DMS53 treated with DMSO at 0.1 percent for 48 hours (cell line): ENCODE results near the gene TBC1D16.
A peak's percentile ranks its signal among the peaks of the same experiment; 100 is the strongest.
"Not testable (repeated sequence)": the region's sequence is repeated elsewhere in the genome, so short reads cannot be mapped to it uniquely, and the experiment has no call there.

Source experiments
- DNase-seq: peaks from one replicate; lab custom pipeline; 2025; ENCODE audit not compliant: unreplicated experiment; lab: John Stamatoyannopoulos, UW

TBC1D16 gene

DNA sequence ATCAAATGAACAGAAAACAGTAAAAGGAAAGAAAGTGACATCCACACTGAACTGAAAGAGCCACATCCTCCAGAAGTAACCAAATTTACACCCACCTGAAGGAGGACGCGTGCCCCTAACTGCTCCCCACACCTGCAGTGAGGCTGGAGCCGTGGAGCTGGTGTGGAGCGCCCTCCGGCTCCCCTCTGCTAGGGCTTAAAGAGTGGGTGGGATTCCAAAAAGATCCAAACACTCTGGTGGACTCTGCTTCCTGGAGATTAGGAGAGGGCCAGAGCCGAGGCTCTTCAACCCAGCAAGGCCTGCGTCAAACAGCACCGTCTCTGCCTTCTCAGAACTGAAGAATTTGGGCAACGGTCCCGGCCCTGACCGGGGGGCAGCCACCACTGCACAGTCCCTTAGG, 16.0 kb upstream of the TBC1D16 start:
- DNase-seq: no peak

DNA sequence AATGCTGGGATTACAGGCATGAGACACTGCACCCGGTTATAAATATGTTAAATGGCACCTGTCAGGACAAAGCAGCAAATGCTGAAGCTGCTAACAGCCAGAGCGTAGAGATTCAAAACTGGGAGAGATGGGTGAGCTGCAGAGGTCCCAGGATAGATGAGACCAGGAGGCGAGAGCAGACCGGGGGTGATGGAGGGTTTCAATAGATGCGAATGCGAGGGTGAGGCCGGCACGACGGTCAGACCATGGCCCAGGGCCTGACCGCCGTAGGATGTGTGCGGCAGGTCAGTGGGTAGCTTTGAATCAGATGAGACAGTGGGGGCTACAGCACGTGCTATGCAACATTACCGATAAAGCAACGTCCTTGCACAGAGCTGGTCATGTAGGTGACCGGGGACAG, 15.0 kb upstream of the TBC1D16 start:
- no peak for DNase-seq

DNA sequence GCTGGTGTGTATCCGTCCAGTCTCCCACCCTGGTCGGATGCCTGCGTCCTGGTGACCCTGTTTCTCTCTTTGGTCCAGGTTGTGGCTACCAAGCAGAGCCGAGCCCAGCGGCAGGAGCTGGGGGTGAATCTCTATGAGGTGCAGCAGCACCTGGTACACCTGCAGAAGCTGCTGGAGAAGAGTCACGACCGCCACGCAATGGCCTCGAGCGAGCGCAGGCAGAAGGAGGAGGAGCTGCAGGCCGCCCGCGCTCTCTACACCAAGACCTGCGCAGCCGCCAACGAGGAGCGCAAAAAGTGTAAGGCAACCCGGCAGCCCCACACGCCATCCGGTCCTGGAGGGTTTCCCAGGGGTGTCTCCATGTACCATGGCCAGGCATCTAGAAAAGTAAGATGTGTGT, 14.3 kb upstream of the TBC1D16 start:
- no peak for DNase-seq

DNA sequence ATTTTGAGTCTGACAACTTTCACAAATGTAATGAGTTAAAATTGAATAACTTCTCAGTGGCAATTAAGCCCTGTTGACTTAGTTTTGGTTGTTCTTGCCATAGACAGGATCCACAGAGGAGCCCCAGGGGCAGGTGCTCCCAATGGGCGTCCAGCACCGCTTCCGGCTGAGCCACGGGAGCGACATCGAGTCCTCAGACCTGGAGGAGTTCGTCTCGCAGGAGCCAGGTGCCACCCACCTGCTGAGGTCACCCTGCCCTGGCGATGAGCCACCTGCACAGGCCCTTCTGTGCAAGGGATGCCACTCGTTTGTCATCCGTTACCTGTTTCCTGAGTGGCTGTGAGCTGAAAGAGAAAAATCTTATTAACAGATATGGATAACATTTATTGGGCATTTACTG, 11.5 kb upstream of the TBC1D16 start:
- DNase-seq: peak; percentile 44

DNA sequence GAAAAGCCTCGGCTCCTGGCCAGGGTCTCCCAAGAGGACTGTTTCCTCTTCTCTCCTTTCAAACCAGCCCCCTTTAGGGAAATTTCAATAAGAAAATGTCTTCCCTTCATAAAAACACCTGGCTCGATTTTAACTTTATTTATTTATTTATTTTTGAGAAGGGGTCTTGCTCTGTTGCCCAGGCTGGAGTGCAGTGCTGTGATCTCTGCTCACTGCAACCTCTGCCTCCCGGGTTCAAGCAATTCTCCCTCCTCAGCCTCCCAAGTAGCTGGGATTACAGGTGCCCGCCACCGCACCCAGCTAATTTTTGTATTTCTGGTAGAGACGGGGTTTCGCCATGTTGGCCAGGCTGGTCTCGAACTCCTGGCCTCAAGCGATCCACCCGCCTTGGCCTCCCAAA, 11.0 kb upstream of the TBC1D16 start:
- DNase-seq: not testable (repeated sequence)

DNA sequence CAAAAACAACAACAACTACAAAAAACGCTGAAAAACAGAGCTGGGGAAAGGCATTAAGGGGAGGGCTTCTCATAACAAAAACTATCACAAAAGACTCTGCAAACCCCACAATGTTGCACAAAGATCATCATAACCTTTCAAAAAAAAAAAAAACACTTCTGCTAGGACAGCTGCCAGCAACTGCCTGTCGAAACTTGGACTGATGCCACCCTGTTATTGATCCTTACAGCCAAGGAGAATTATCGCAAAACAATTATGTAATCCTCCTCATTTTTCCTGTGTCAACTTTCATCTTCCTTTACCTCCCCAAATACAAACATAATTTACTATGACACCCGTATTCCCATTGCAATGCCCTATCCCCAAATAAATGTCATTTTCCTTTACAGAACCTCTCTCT, 10.0 kb upstream of the TBC1D16 start:
- DNase-seq: no peak

DNA sequence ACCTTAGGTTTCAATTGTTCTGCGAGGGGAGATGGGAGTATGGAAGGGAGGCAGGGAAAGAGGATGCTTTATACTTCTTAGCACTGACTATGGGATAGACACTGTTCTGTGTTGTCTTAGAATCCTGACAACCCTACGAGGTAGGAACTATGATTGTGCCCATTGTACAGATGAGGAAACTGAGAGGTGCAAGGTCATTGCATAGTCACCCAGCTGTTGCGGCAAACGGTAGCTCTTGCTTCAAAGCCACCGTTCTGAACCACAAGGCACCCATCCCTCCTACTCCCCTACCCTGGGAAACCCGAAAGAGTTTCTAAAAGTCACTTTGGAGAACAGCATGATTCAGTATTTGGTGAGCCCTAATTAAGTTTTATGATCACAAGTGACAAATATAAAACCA, 8.3 kb upstream of the TBC1D16 start:
- DNase-seq: no peak

DNA sequence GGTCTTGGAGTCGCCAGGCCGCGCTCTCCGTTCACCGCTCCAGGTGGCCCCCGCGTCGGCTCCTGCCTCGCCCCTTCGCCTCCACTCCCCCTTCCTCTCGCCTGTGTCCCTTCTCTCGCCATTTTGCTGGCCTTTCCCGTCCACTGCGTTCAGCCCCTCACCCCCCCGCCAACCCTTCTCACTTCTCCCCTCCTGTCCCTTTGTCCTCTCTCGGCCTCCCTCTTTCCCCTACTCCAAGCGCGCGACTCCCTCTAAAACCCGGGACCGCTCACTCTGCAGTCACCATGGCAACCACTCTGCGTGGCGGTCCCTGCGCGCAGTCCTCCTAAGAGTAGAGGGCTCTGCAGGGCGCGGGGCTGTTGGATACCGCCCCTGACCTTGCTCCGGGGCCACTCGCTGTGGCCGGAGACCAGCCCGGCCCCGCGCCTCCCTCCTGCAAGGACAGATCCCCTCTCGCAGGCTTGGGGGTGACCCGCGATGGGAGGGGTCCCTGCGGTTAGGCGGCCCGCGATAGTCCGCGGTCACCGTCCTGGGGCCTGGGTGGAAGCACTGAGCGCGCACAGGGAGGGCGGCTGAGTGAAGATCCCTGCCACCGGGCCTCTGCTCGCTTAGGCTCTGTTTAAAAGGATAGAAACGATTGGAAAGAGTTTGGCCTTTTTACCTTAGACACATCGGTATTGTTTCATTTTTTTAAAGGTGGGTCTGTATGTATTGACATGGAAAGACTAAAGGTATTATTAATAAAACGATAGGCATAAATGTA, 1.2 kb upstream of the TBC1D16 start:
- peak; percentile 24 for DNase-seq

DNA sequence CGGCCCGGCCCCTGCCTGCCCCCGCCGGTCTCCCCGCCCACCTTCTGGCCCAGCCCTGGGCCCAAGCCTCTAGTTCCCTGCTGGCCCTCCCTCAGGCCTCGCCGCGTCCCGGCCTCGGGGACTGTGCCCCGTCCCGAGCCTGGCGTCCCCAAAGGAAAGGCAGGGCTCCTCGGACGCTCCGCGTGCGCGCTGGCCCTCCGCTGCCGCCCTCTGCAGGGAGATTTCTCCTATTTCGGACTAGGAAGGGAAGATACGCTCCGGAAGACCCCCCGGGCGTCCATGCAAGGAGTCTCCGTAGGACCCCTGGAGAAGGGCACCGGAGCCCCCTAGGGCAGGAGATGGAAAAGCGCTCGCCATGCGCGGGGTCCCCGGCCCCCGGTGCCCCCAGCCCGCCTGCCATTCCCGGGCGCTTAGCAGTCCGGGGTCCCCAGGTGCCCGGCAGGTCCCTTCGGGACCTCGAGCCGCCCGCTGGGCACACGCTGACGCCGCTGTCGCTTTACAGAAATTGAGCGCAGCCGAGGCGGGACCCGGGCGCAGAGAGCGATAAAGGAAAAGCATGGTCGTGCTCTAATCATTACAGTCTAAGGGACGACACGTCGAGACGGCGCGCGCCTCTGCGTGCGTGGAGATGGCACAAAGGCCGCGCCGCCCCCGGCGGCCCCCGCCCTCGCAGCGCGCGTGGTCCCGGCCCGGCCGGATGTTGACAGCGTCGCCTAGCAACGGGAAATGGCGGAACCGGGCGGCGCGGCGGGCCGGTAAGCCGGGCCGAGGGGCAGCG, 454 bp upstream of the TBC1D16 start, which contains the start of gene CCDC40:
Gene CCDC40 (plus strand): TSS at position 706 of the 778 bp plus-strand sequence. CDS start 21 bp downstream, at position 727.
- DNase-seq: peak; percentile 72

DNA sequence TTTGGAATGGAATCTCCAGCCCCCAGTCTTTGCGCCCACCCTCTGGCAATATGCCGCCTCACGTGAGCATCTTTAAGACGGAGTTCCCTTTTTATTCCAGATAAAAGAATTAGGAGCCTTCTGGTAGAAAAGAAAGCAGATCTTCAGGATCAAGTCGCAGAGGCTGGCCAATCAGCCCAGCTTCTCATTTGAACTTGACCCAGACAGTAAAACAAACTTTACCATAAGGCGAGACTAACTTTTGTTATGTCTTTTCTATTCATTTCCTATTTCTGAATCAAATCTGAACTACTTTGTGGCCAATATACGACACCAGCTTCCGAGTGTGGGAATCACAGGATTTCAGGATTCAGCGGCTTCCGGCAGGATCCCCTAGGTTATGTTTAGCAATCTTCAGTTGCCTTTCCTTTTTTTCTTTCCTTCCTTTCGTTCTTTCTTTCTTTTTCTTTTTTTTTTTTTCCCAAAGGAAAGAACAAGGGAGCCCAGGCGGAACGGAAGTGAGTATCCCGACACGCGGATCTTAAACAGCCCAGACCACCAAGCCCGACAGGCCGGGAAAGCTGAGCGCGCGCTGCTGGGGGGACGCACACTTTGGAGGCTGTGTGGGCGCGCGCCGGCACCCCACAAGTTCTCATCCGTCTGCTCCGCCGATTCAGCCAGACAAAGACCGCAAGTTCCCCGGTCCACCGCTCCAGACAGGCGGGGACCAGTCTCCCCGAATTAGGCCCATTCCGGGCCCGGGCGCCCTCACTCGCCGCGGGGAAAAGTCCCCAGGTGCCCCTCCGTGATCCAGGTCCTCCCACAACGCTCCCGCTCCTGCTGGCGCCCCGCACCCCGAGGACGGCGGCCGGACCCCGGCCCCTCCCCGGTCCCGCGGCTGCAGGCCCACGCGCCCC, 633 bp downstream of the TBC1D16 start:
- DNase-seq: no peak

DNA sequence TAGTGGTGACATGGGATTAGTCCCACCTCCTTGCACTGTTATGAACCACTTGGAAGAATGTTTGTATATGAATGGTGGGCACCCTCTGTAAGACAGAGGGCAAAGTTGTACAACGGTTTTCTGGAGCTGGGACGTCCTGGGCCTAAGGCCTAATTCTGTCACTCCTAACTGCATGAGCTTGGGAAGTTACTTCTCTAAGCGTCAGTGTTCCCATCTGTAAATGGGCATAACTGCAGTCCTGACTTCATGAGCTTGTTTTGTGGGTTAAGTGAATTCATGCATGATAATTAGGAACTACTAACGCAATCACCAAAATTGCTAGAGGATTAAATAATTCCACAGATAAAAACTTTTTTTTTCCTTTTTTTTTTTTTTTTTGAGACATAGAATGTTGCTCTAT, 1.8 kb downstream of the TBC1D16 start:
- DNase-seq: no peak

DNA sequence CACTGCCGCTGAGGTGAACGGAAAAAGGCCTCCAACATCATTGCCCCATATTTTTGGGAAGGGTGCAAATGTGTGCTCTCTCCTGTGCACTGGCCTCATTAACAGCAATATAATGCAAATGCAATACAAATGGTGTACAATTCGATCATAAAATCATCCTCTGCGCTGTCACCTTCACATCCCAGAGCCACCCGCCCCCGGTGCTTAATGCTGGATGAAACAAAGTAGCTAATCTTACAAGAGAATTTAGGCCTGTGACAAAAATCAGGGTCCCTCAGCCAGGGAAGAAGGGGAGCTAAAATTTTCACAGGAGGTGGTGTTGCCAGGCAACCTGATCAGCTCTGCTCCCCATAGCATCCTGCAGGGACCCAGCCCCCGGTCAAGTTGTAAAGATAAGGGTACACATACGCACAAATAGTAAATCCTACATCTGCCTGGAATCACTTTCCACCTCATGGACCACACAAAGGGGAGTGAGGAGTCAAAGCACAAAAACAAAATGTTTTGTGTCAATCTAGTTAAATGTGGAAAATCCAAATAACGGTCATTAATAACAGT, 3.0 kb downstream of the TBC1D16 start:
- no peak for DNase-seq

DNA sequence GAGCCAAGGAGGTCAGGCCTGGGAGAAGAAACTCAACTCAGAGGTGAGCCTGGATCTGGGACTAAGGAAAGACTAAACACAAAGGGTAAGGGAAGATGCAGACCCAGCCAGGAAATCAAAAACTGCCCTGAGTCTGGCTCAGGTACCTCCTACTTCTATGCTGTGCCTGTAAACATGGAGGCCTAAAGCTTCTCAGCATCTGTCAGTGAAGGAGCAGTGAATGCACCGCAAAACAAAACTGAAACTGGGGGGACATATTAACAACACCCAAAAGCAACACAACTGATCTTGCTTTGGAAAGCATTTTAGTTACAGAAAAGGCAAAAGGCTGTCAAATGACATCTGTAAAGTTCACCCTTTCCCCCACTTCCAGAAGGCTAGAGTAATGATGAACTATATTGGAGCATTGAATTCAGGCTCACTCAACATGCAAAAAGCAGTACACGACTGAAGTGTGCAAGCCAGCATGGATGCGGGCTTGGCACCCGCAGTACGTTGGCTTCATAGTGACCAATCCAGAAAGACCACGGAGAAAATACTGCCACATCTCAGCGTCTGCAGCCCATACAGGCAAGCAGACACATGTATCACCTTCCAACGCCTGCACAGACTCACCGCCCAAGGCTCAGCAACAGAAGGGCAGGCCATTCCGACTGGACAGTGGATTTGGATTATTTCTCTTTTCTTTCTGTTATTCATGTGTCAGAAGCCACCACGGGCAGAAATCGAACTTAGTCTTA, 3.8 kb downstream of the TBC1D16 start:
- DNase-seq: peak; percentile 14

DNA sequence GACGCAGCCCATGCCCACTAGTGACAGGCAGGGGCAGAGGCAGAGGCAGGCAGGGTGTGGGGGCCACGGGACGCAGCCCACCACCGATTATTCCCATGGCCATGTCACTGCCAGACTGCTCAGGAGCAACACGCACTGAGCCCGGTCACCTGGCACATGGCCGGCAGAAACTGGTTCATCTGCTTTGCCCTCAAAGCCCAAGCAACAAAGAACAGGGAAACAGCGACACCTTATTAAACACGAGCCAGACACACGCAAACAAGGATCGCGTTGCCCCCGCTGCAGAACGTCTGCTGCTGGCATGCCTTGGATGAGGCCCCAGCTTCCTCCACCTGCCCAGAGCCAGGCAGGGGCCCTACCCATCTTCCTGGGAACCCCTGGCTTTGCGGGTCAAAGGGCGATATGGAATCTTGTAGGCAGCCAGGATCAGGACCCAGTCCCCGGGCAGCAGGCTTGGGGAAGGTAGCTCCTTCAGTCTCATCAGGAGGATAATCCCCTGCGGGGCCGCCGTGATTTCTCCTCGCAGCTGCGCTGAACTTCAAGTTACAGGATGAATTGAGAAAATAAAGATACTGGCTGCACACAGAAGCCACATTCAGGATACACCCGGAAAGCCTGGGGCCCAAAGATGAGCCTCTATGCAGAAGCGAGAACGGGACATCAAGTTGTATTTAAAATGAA, 4.8 kb downstream of the TBC1D16 start:
- DNase-seq: peak; percentile 85

DNA sequence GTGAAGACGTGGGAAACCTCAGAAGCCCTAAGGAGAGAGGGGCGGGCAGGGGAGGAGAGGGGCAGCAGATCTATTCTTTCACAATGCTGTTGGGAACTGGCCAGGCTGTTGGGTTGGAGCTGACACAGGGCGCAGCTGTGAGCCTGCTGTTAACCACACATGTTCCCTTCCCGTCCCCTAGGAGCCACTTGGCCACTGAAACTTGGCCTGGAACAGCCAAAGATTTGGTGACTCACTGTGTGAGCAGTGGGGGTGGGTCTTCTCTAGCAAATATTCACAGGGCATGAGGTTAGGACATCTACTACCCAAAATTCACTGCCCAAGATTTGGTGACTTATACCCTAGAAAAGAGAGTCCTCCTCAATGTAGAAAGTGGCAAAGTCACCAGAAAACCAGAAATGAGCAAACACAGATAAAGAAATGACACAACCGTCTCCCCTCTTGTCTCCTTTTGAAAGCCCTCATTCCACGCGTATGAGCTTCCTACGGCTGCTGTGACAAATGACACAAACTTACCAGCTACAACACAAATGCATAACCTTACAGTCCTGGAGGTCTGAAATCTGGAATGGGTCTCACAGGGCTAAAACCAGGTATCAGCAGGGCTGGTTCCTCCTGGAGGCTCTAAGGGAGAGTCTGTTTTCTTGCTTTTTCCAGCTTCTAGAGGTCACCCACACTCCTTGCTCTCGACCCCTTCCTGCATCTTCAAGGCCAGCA, 6.3 kb downstream of the TBC1D16 start:
- no peak for DNase-seq

DNA sequence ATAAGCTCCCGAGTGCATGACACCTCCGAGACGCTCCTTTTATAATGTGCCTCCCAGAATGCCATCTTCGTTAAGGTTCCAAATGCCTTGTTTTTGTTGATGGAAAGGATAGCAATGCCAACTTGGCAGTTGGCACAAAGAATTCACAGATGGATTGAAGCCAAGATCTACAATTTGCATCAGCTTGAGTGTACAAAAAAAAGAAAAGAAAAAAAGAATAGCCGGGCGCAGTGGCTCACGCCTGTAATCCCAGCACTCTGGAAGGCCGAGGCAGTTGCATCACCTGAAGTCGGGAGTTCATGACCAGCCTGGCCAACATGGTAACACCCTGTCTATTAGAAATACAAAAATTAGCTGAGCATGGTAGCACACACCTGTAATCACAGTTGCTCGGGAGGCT, 7.6 kb downstream of the TBC1D16 start:
- DNase-seq: no peak

DNA sequence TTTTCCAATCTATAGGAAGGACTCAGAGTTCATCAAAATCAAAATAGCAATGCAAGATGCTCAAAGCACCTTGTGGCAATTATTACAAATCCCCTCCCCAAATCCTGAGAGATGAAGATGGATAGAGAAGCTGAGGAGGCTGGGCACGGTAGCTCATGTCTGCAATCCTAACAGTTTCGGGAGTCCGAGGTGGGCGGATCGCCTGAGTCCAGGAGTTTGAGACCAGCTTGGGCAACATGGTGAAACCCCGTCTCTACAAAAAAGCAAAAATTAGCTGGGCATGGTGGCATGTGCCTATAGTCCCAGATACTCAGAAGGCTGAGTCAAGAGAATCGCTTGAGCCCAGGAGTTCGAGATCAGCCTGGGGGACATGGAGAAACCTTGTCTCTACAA, 8.6 kb downstream of the TBC1D16 start:
- no peak for DNase-seq

DNA sequence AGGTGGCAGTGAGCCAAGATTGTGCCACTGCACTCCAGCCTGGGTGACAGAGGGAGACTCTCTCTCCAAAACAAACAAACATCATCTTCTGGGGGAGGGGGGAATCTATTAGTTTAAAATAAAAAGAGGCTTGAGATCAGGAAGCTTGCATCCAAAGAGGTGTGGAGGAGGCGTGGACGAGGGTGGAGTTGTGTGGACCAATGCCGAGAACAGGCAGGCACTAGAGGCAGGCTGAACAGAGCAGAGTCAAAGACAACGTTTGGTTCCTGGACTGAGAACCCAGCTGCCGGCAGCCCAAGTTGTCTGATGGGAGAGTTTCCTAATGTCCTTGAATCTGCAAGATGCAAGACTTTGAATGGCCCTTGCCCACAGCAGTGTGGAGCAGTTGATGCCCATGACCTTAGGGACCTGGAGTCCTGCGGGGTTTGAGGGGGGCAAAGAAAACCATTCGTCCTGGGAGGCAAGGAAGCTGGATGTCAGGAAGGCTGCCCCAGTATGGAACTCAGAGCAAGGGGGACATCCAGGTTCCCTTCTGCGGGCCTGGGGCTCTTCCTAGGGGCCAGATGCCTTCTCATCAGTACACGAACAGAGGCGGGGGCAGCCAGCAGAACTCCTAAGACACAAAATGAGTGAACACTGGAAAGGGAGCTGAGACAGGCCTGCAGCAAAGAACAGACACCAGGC, 9.2 kb downstream of the TBC1D16 start:
- DNase-seq: peak; percentile 29

DNA sequence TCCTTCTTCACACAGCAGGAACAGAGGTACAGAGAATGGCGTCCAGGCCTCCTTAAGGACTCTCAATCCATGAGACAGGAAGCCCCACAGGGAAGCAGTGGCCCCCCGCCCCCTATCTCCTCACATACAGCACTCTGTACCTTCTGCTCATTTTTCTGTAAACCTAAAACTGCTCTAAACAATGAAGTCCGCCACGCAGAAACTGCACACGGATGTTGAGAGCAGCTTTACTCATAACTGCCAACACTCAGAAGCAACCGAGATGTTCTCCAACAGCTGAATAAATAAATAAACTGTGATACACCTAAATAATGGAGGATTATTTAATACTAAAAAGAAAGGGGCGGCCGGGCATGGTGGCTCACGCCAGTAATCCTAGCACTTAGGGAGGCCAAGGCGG, 9.9 kb downstream of the TBC1D16 start:
- no peak for DNase-seq
